Activated CD4-positive, alpha-beta T cell treated with anti-CD3 and anti-CD28 coated beads, Interleukin-2, Interleukin-4, amounts not matched to agents 100 ng/mL and 50 ng/mL, durations not matched to agents 16 hours and 8 hours (primary cell): ENCODE data around the gene CTR9.

Experiments
- DNase-seq: peaks from one replicate; pipeline ENCODE4 v3.0.0-alpha.2; 2020; ENCODE audit warnings: low spot score

CTR9 gene

GRCh38 chr11:10780040-10780439 is 29.0 kb downstream of the CTR9 start:
- no peak for DNase-seq

- DNase-seq = no peak
These were observed 33.4 kb downstream of the CTR9 start for GRCh38 chr11:10784232-10785145.

GRCh38 chr11:10785146-10785474 is 34.1 kb downstream of the CTR9 start:
- no peak for DNase-seq

GRCh38 chr11:10786451-10786850 is 35.4 kb downstream of the CTR9 start:
- no peak for DNase-seq

- DNase-seq = peak; percentile 85
These were observed 41.5 kb downstream of the CTR9 start for GRCh38 chr11:10792385-10793068.

GRCh38 chr11:10793470-10794255 is 42.6 kb downstream of the CTR9 start:
- DNase-seq = no peak

GRCh38 chr11:10796191-10796590 is 45.1 kb downstream of the CTR9 start:
- no peak for DNase-seq

GRCh38 chr11:10797001-10797400 is 46.0 kb downstream of the CTR9 start:
- DNase-seq = no peak

- no peak for DNase-seq
These were observed 46.5 kb downstream of the CTR9 start for GRCh38 chr11:10797531-10797930.

GRCh38 chr11:10798330-10798928 is 47.4 kb downstream of the CTR9 start:
- DNase-seq = no peak

- DNase-seq = no peak
These were observed 49.2 kb downstream of the CTR9 start for GRCh38 chr11:10800292-10800691.

GRCh38 chr11:10803676-10804075 is 52.6 kb downstream of the CTR9 start:
- no peak for DNase-seq

- DNase-seq = no peak
These were observed 54.7 kb downstream of the CTR9 start for GRCh38 chr11:10805741-10806140.

GRCh38 chr11:10806206-10806605 is 55.2 kb downstream of the CTR9 start:
- DNase-seq = no peak

GRCh38 chr11:10807493-10808234 is 56.6 kb downstream of the CTR9 start:
- DNase-seq = peak; percentile 24

GRCh38 chr11:10808235-10808552 is 57.1 kb downstream of the CTR9 start:
- no peak for DNase-seq

GRCh38 chr11:10808553-10809372 is 57.7 kb downstream of the CTR9 start, which contains the start of gene EIF4G2:
TSS of gene EIF4G2 (minus strand) at chr11:10808926.
- DNase-seq = peak; percentile 99

GRCh38 chr11:10809373-10810160 is 58.5 kb downstream of the CTR9 start:
- peak; percentile 39 for DNase-seq

GRCh38 chr11:10813945-10814344 is 62.9 kb downstream of the CTR9 start:
- peak; percentile 31 for DNase-seq

GRCh38 chr11:10818594-10818993 is 67.5 kb downstream of the CTR9 start:
- no peak for DNase-seq
